HG03521 (cell line): ENCODE measurements around the gene SAXO1.
"Not testable (repeated sequence)": the region's sequence is repeated elsewhere in the genome, so short reads cannot be mapped to it uniquely, and the experiment has no call there.

ENCODE experiments used
- ATAC-seq: cut with Tn5 transposase; IDR thresholded peaks from one replicate; pipeline ENCODE4 v1.9.1; 2021; ENCODE audit warnings: mild to moderate bottlenecking, moderate library complexity; ENCODE audit not compliant: unreplicated experiment

Gene SAXO1

GRCh38 chr9:19000133-19000532, 32.9 kb downstream of the SAXO1 start:
- no peak for ATAC-seq

GRCh38 chr9:18999173-18999785, 33.7 kb downstream of the SAXO1 start:
- ATAC-seq: no peak

- no peak for ATAC-seq
These were observed 35.9 kb downstream of the SAXO1 start for GRCh38 chr9:18997151-18997550.

GRCh38 chr9:18996211-18996610, 36.8 kb downstream of the SAXO1 start:
- no peak for ATAC-seq

- no peak for ATAC-seq
These were observed 38.6 kb downstream of the SAXO1 start for GRCh38 chr9:18994263-18994916.

GRCh38 chr9:18991197-18991596, 41.8 kb downstream of the SAXO1 start:
- not testable (repeated sequence) for ATAC-seq

- no peak for ATAC-seq
These were observed 42.5 kb downstream of the SAXO1 start for GRCh38 chr9:18990494-18990893.

GRCh38 chr9:18989865-18990264, 43.1 kb downstream of the SAXO1 start:
- no peak for ATAC-seq

- ATAC-seq: no peak
These were observed 43.9 kb downstream of the SAXO1 start for GRCh38 chr9:18989097-18989496.

- ATAC-seq: no peak
These were observed 45.0 kb downstream of the SAXO1 start for GRCh38 chr9:18988003-18988402.

- no peak for ATAC-seq
These were observed 47.0 kb downstream of the SAXO1 start for GRCh38 chr9:18985996-18986395.

- no peak for ATAC-seq
These were observed 47.5 kb downstream of the SAXO1 start for GRCh38 chr9:18985464-18985951.

GRCh38 chr9:18982262-18982620, 50.8 kb downstream of the SAXO1 start:
- ATAC-seq: no peak

- ATAC-seq: no peak
These were observed 51.3 kb downstream of the SAXO1 start for GRCh38 chr9:18981476-18982261.

GRCh38 chr9:18980189-18980588, 52.8 kb downstream of the SAXO1 start:
- no peak for ATAC-seq

GRCh38 chr9:18979367-18979766, 53.6 kb downstream of the SAXO1 start:
- ATAC-seq: no peak

GRCh38 chr9:18978188-18978587, 54.8 kb downstream of the SAXO1 start:
- ATAC-seq: no peak

GRCh38 chr9:18976709-18977531, 56.1 kb downstream of the SAXO1 start:
- no peak for ATAC-seq

GRCh38 chr9:18976221-18976708, 56.7 kb downstream of the SAXO1 start:
- ATAC-seq: no peak

- no peak for ATAC-seq
These were observed 59.7 kb downstream of the SAXO1 start for GRCh38 chr9:18973348-18973747.

GRCh38 chr9:18972675-18973074, 60.3 kb downstream of the SAXO1 start:
- ATAC-seq: no peak
